KMS-11 (cell line): ENCODE measurements around the gene PHAF1.

Experiments
- H2AFZ ChIP-seq: fragments of 200-600 bp; sonication (generic); 2 replicates; pipeline ENCODE4 v1.6.1; 2016; ENCODE audit warnings: antibody characterized with exemption, mixed run types, low read depth
- H3K27ac ChIP-seq: fragments of 200-600 bp; sonication (generic); 2 replicates; pipeline ENCODE4 v1.6.1; 2016; ENCODE audit warnings: mild to moderate bottlenecking, mixed run types
- H3K27me3 ChIP-seq: fragments of 200-600 bp; sonication (generic); 2 replicates; pipeline ENCODE4 v1.6.1; 2017; ENCODE audit warnings: mild to moderate bottlenecking, low read depth, mixed run types, moderate library complexity; ENCODE audit not compliant: insufficient read depth
- H3K36me3 ChIP-seq: fragments of 200-600 bp; sonication (generic); 2 replicates; pipeline ENCODE4 v1.6.1; 2017; ENCODE audit warnings: mild to moderate bottlenecking, mixed run types; ENCODE audit not compliant: insufficient read depth
- H3K4me1 ChIP-seq: fragments of 200-600 bp; sonication (generic); 2 replicates; pipeline ENCODE4 v1.6.1; 2016; ENCODE audit warnings: mild to moderate bottlenecking, low read depth, mixed run types; ENCODE audit not compliant: poor library complexity, severe bottlenecking
- H3K4me2 ChIP-seq: fragments of 200-600 bp; sonication (generic); 2 replicates; pipeline ENCODE4 v1.7.0; 2016; ENCODE audit warnings: mild to moderate bottlenecking, mixed run types
- H3K4me3 ChIP-seq: fragments of 200-600 bp; sonication (generic); IDR thresholded peaks from 2 replicates; pipeline ENCODE4 v1.6.1; 2017; ENCODE audit warnings: low read depth, low read length, mixed read lengths; ENCODE audit not compliant: insufficient read depth
- H3K79me2 ChIP-seq: fragments of 200-600 bp; sonication (generic); 2 replicates; pipeline ENCODE4 v1.6.1; 2016; ENCODE audit warnings: low read depth, mixed run types; ENCODE audit not compliant: insufficient read depth
- H3K9ac ChIP-seq: fragments of 200-600 bp; sonication (generic); 2 replicates; pipeline ENCODE4 v1.6.1; 2016; ENCODE audit warnings: mild to moderate bottlenecking, mixed run types
- H4K20me1 ChIP-seq: fragments of 200-600 bp; sonication (generic); 2 replicates; pipeline ENCODE4 v1.6.1; 2016; ENCODE audit warnings: mild to moderate bottlenecking, mixed run types; ENCODE audit not compliant: insufficient read depth
- CTCF ChIP-seq: fragments of 200-600 bp; sonication (generic); conservative IDR thresholded peaks from 2 replicates; pipeline ENCODE4 v1.6.1; 2017; ENCODE audit warnings: low read depth, mild to moderate bottlenecking, antibody characterized with exemption, low read length, moderate library complexity, mixed read lengths

Gene PHAF1

GRCh38 chr16:67108931-67109406 is 772 bp upstream of the PHAF1 start:
- Histone ChIP-seq H3K27ac (no peak overlapping the region), H3K4me1 (peaks cover 14% of the 10 kb centered on the region), H4K20me1 (no peaks in the 10 kb centered on the region; the same call in 1 of the 2 replicates), H3K4me3 (no peak overlapping the region), H3K79me2 (peaks cover 35% of the 10 kb centered on the region; the same call in 1 of the 2 replicates), H2AFZ (peak overlapping the region; percentile 95), H3K4me2 (peak overlapping the region; percentile 96), H3K36me3 (no peaks in the 10 kb centered on the region), H3K9ac (no peak overlapping the region; the same call in 1 of the 2 replicates), H3K27me3 (no peaks in the 10 kb centered on the region)
- TF ChIP-seq CTCF: no peak

GRCh38 chr16:67111951-67112444 is 2.3 kb downstream of the PHAF1 start:
- no peaks in the 10 kb centered on the region; the same call in 1 of the 2 replicates for H4K20me1 ChIP-seq
- H3K36me3 ChIP-seq: no peaks in the 10 kb centered on the region
- no peak overlapping the region for H3K4me2 ChIP-seq
- peaks cover 14% of the 10 kb centered on the region for H3K4me1 ChIP-seq
- H2AFZ ChIP-seq: no peak overlapping the region
- H3K27ac ChIP-seq: no peak overlapping the region
- H3K4me3 ChIP-seq: no peak overlapping the region
- no peak overlapping the region for H3K9ac ChIP-seq
- peaks cover 39% of the 10 kb centered on the region; the same call in 1 of the 2 replicates for H3K79me2 ChIP-seq
- TF ChIP-seq CTCF: no peak
- H3K27me3 ChIP-seq: no peaks in the 10 kb centered on the region

GRCh38 chr16:67112591-67113399 is 3.1 kb downstream of the PHAF1 start:
- H3K4me1 ChIP-seq: peaks cover 14% of the 10 kb centered on the region
- no peak overlapping the region for H3K27ac ChIP-seq
- no peak overlapping the region for H3K4me2 ChIP-seq
- H3K9ac ChIP-seq: no peak overlapping the region
- H3K4me3 ChIP-seq: no peak overlapping the region
- H3K36me3 ChIP-seq: no peaks in the 10 kb centered on the region
- TF ChIP-seq CTCF: no peak
- H4K20me1 ChIP-seq: no peaks in the 10 kb centered on the region; the same call in 1 of the 2 replicates
- no peak overlapping the region for H2AFZ ChIP-seq
- H3K27me3 ChIP-seq: no peaks in the 10 kb centered on the region
- peaks cover 44% of the 10 kb centered on the region; the same call in 1 of the 2 replicates for H3K79me2 ChIP-seq

GRCh38 chr16:67114793-67115192 is 5.1 kb downstream of the PHAF1 start:
- H3K9ac ChIP-seq: no peak overlapping the region
- H3K27me3 ChIP-seq: no peaks in the 10 kb centered on the region
- peaks cover 49% of the 10 kb centered on the region; the same call in 1 of the 2 replicates for H3K79me2 ChIP-seq
- TF ChIP-seq CTCF: no peak
- no peaks in the 10 kb centered on the region; the same call in 1 of the 2 replicates for H4K20me1 ChIP-seq
- no peak overlapping the region for H2AFZ ChIP-seq
- no peak overlapping the region for H3K4me2 ChIP-seq
- peaks cover 20% of the 10 kb centered on the region for H3K4me1 ChIP-seq
- no peak overlapping the region for H3K27ac ChIP-seq
- H3K36me3 ChIP-seq: no peaks in the 10 kb centered on the region
- no peak overlapping the region for H3K4me3 ChIP-seq
